ENCODE results near the gene NDUFV1.

NDUFV1 gene

DNA sequence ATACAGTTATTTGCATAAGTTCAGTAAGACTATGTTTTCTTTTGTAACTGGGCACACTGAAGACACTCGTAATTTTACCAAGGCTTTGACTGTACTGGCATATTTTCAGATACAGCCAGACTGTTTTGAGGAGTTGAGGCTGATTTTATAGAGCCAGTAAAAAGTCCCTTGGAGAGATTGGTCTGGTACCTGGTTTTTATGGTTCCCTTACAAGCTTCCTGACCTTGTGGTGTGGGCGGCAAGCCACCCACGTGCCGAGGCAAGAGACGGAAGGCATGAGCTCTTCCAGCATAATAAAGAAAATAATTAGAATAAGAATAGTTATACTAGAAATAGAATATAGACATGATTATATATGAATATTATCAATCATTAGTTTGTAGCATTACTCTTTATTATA, 34.4 kb upstream of the NDUFV1 start:
- H3K4me3 ChIP-seq (ENCODE audit: low read length), result no peak overlapping the region
- no peak for DNase-seq (ENCODE audit: low read depth)
- TF ChIP-seq, protein P1, sequence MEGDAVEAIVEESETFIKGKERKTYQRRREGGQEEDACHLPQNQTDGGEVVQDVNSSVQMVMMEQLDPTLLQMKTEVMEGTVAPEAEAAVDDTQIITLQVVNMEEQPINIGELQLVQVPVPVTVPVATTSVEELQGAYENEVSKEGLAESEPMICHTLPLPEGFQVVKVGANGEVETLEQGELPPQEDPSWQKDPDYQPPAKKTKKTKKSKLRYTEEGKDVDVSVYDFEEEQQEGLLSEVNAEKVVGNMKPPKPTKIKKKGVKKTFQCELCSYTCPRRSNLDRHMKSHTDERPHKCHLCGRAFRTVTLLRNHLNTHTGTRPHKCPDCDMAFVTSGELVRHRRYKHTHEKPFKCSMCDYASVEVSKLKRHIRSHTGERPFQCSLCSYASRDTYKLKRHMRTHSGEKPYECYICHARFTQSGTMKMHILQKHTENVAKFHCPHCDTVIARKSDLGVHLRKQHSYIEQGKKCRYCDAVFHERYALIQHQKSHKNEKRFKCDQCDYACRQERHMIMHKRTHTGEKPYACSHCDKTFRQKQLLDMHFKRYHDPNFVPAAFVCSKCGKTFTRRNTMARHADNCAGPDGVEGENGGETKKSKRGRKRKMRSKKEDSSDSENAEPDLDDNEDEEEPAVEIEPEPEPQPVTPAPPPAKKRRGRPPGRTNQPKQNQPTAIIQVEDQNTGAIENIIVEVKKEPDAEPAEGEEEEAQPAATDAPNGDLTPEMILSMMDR (conservative IDR thresholded peaks at IDR 0.05; ENCODE audit: low read depth, low read length), result no peak

GRCh38 chr11:67572747-67573419, 33.9 kb upstream of the NDUFV1 start:
- TF ChIP-seq, protein P1 (conservative IDR thresholded peaks at IDR 0.05; ENCODE audit: low read depth, low read length), result peak; percentile 86
- H3K4me3 ChIP-seq (ENCODE audit: low read length), result no peak overlapping the region
- DNase-seq (ENCODE audit: low read depth), result no peak

GRCh38 chr11:67574938-67575337, 31.8 kb upstream of the NDUFV1 start:
- DNase-seq (ENCODE audit: low read depth), result no peak
- no peak overlapping the region for H3K4me3 ChIP-seq (ENCODE audit: low read length)
- TF ChIP-seq, protein P1 (conservative IDR thresholded peaks at IDR 0.05; ENCODE audit: low read depth, low read length), result no peak

- TF ChIP-seq, protein P1 (conservative IDR thresholded peaks at IDR 0.05; ENCODE audit: low read depth, low read length), result no peak
- no peak for DNase-seq (ENCODE audit: low read depth)
- no peak overlapping the region for H3K4me3 ChIP-seq (ENCODE audit: low read length)
These were observed 29.8 kb upstream of the NDUFV1 start for GRCh38 chr11:67576735-67577475.

- TF ChIP-seq, protein P1 (conservative IDR thresholded peaks at IDR 0.05; ENCODE audit: low read depth, low read length), result no peak
- H3K4me3 ChIP-seq (ENCODE audit: low read length), result no peak overlapping the region
- DNase-seq (ENCODE audit: low read depth), result no peak
These were observed 28.8 kb upstream of the NDUFV1 start for GRCh38 chr11:67577951-67578350.

DNA sequence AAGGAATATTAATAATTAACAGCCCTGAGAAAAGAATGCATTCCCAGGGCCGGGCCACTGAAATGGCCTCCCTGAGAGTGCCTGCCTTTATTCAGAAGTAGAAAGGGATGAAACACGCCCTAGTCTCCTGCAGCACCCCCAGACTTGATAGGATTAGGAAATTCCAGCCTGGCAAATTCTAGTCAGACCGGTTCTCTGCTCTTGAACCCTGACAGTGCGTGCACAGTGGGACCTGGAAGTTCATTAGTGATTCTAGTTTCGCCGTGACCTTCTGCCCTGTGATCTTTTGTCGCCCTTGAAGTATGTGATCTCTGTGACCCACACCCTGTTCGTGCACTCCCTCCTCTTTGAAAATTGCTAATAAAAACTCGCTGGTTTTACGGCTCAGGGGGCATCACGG, 25.3 kb upstream of the NDUFV1 start:
- DNase-seq (ENCODE audit: low read depth), result no peak
- H3K4me3 ChIP-seq (ENCODE audit: low read length), result no peak overlapping the region
- TF ChIP-seq, protein P1 (conservative IDR thresholded peaks at IDR 0.05; ENCODE audit: low read depth, low read length), result no peak

- no peak for DNase-seq (ENCODE audit: low read depth)
- TF ChIP-seq, protein P1 (conservative IDR thresholded peaks at IDR 0.05; ENCODE audit: low read depth, low read length), result no peak
- H3K4me3 ChIP-seq (ENCODE audit: low read length), result no peak overlapping the region
These were observed 24.7 kb upstream of the NDUFV1 start for GRCh38 chr11:67582011-67582410.
